Measurements from ENCODE around the gene GSTM2.

DNA sequence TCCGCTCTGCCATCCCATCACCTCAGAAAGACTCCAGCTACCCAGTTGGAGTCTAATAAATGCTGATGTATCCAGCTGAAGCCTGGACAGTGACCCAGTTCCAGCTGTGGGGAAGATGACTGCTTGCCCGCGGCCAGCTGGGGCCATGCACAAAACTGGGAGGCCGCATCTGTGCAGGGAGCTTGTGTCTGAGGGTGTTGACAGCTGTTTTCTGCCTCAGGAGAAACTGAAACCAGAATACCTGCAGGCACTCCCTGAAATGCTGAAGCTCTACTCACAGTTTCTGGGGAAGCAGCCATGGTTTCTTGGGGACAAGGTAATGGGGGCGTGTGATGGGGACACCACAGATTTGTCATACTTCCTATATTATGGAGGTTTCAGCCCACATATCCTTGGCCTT lies 3.2 kb downstream of the GSTM2 start:
- TF ChIP-seq CTCF (IDR thresholded peaks at IDR 0.05 in 8 of 11, conservative IDR thresholded peaks at IDR 0.05 in 3 of 11) (no peak), POLR2A (IDR thresholded peaks at IDR 0.05) (no peak), POLR2AphosphoS5 (IDR thresholded peaks at IDR 0.05) (no peak)

Data from spleen (tissue), 7 donors.